ENCODE results near the gene STARD3. TPM values are rescaled to one million over a fixed set of nuclear protein-coding genes. Genes with fewer than 3 reads are reported as not detected.

The STARD3 gene
- total RNA-seq, 1 experiment from 2014 or later: 75.3 TPM

- peak; percentile 64; the same call in 1 of the 2 replicates for TF ChIP-seq FOXP4 (CRISPR knock-in tag; IDR thresholded peaks at IDR 0.05)
- 0 out of 2 replicates have a peak, but pooled peaks have one; percentile 29 for TF ChIP-seq CREM (CRISPR knock-in tag; IDR thresholded peaks at IDR 0.05)
Measured at GRCh38 chr17:39591958-39592954, 44.7 kb upstream of the STARD3 start (continued).

- no peak overlapping the region for H3K4me3 Mint-ChIP-seq
- H3K9me3 Mint-ChIP-seq: no peaks in the 10 kb centered on the region
- ATAC-seq: no peak
- ChIA-PET POLR2A (no interaction called here), CTCF (interaction anchor here (0.8 to 1.8 kb wide), 3 partner anchors 17 to 45 kb away, joined by 3 to 12 read pairs (median 4); no protein-coding TSS in a partner anchor)
- no peak for TF ChIP-seq E2F1 (CRISPR knock-in tag; IDR thresholded peaks at IDR 0.05)
- TF ChIP-seq ZBTB43 (CRISPR knock-in tag; IDR thresholded peaks at IDR 0.05): no peak
- no peak for TF ChIP-seq NFATC4 (CRISPR knock-in tag; IDR thresholded peaks at IDR 0.05)
- no peak for TF ChIP-seq ZNF396 (CRISPR knock-in tag; IDR thresholded peaks at IDR 0.05; ENCODE audit: borderline replicate concordance)
- TF ChIP-seq NR1H2 (CRISPR knock-in tag; IDR thresholded peaks at IDR 0.05): no peak
- no peak for TF ChIP-seq STAT6 (CRISPR knock-in tag; conservative IDR thresholded peaks at IDR 0.05; ENCODE audit: low read depth)
- TF ChIP-seq EMX1 (CRISPR knock-in tag; IDR thresholded peaks at IDR 0.05): no peak
- no peak for TF ChIP-seq ZNF281 (CRISPR knock-in tag; IDR thresholded peaks at IDR 0.05)
- no peak for TF ChIP-seq ARID4B (CRISPR knock-in tag; IDR thresholded peaks at IDR 0.05; ENCODE audit: borderline replicate concordance)
- TF ChIP-seq E2F5 (CRISPR knock-in tag; IDR thresholded peaks at IDR 0.05): no peak
- H3K27me3 Mint-ChIP-seq (ENCODE audit: low read depth): peaks cover 87% of the 10 kb centered on the region
- no peak for DNase-seq (ENCODE audit: low spot score)
- peaks cover 36% of the 10 kb centered on the region for H3K4me1 Mint-ChIP-seq
- H3K27ac Mint-ChIP-seq: no peak overlapping the region
- H3K36me3 Mint-ChIP-seq: no peaks in the 10 kb centered on the region
Measured at GRCh38 chr17:39593371-39593770, 43.6 kb upstream of the STARD3 start.
